Measurements from ENCODE around the gene ZNF282.

The ZNF282 gene

DNA sequence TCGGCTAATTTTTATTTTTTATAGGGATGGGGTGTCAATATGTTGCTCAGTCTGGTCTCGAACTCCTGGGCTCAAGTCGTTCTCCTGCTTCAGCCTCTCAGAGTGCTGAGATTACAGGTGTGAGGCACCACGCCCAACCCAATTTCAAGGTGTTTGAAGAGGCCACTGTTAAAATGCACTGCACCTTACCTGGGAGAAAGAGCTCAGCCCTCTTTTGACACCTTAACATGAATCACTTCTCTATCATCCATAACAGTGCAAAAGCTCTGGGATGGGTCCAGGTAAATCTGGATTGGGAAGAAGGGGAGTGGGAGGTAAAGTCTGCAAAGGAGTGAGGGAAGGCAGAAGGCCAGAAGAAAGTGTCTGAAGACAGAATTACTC lies 557 bp upstream of the ZNF282 start:
- H3K27ac ChIP-seq = peak overlapping the region; percentile 93
- TF ChIP-seq, protein P1, sequence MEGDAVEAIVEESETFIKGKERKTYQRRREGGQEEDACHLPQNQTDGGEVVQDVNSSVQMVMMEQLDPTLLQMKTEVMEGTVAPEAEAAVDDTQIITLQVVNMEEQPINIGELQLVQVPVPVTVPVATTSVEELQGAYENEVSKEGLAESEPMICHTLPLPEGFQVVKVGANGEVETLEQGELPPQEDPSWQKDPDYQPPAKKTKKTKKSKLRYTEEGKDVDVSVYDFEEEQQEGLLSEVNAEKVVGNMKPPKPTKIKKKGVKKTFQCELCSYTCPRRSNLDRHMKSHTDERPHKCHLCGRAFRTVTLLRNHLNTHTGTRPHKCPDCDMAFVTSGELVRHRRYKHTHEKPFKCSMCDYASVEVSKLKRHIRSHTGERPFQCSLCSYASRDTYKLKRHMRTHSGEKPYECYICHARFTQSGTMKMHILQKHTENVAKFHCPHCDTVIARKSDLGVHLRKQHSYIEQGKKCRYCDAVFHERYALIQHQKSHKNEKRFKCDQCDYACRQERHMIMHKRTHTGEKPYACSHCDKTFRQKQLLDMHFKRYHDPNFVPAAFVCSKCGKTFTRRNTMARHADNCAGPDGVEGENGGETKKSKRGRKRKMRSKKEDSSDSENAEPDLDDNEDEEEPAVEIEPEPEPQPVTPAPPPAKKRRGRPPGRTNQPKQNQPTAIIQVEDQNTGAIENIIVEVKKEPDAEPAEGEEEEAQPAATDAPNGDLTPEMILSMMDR (conservative IDR thresholded peaks at IDR 0.05) = no peak
- no peak for TF ChIP-seq ZFX (IDR thresholded peaks at IDR 0.05)

DNA sequence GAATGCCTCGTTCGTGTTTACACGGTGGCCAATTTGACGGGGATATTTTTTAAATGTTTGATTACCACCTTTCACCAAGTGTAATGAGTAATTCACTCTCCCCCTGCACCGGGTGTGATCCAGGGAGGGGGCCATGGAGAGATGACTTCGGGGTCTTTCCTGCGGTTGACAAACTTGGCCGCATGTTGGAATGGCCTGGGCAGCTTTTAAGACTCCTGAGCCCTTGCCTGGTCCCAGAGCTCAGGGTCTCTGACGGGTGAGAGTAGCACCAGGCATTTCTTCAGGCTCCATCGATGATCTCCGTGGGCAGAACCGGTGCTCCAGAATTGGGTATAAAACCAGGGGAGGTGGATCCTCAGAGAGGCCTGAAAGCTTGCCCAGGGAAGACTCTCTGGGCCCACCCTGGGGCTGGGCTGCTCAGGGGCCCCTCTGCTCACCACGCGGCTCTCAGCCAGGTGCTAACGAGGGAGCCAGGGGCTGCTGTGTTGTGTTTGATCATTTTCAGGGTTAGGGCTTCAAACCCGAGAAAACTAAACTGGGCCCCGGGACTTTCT lies 882 bp downstream of the ZNF282 start:
- peak overlapping the region; percentile 93 for H3K27ac ChIP-seq

DNA sequence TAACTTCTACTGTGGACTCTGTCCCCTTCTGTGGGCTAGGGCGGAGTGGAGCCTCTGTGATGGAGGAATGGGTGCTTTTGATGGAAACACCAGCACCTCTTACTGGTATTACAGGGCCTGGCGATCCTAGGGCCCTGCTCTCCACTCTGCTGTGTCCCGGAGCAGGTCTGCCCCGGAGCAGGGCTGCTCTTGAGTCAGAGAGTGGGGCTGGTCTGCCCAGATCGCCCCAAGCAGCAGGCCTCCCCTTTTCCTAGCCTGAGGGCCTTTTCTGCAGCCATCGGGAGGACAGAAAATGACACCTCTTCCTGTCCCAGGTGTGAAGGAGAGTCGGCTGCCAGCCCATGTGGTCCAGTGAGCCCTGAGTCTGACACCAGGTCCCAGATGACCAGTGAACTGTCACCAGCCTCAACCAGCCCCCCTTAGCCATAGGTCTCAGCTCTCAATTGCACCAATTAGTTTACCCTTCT lies 1.4 kb downstream of the ZNF282 start:
- TF ChIP-seq, protein P1 (conservative IDR thresholded peaks at IDR 0.05) = no peak
- no peak for TF ChIP-seq ZFX (IDR thresholded peaks at IDR 0.05)
- peak overlapping the region; percentile 93 for H3K27ac ChIP-seq

More for the DNA sequence above, 882 bp downstream of the ZNF282 start:
- TF ChIP-seq ZFX (IDR thresholded peaks at IDR 0.05) = no peak
- TF ChIP-seq, protein P1 (conservative IDR thresholded peaks at IDR 0.05) = no peak

DNA sequence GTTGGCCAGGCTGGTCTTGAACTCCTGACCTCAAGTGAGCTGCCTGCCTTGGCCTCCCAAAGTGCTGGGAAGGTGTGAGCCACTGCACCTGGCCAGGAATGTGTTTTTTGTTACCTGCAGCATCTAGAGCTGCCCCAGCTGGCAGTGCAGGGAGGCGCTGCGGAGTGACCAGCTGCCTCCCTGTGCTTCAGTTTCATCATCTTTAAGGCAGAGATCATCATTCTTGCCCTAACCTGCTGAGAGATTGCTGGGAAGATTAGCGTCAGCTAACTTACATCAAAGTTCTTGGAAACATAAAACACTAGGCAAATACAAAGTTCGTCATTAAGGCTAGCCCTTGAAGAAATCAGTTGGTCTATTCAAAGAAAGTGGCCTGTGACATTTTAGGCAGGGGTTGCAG lies 2.3 kb downstream of the ZNF282 start:
- H3K27ac ChIP-seq = peak overlapping the region; percentile 93; the same call in 1 of the 2 replicates
- TF ChIP-seq ZFX (IDR thresholded peaks at IDR 0.05) = no peak
- TF ChIP-seq, protein P1 (conservative IDR thresholded peaks at IDR 0.05) = no peak

DNA sequence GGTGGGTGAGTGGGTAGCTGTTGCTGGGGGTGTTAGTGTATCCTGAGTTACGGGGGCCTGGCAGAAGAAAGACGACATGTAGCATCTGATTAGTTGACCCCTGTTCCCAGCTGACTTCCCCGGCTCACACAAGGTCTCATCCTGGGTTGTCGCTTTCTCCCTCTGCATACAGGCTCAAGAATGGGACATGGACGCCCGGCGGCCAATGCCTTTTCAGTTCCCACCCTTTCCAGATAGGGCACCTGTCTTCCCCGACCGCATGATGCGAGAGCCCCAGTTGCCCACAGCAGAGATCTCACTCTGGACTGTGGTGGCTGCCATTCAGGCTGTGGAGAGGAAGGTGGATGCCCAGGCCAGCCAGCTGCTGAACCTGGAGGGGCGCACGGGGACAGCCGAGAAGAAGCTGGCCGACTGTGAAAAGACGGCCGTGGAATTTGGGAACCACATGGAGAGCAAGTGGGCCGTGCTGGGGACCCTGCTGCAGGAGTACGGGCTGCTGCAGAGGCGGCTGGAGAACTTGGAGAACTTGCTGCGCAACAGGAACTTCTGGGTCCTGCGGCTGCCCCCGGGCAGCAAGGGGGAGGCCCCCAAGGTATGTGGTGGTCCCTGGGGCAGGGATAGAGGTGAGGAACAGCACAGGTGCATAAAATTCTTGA lies 2.9 kb downstream of the ZNF282 start:
- no peak overlapping the region for H3K27ac ChIP-seq
- TF ChIP-seq, protein P1 (conservative IDR thresholded peaks at IDR 0.05) = no peak

DNA sequence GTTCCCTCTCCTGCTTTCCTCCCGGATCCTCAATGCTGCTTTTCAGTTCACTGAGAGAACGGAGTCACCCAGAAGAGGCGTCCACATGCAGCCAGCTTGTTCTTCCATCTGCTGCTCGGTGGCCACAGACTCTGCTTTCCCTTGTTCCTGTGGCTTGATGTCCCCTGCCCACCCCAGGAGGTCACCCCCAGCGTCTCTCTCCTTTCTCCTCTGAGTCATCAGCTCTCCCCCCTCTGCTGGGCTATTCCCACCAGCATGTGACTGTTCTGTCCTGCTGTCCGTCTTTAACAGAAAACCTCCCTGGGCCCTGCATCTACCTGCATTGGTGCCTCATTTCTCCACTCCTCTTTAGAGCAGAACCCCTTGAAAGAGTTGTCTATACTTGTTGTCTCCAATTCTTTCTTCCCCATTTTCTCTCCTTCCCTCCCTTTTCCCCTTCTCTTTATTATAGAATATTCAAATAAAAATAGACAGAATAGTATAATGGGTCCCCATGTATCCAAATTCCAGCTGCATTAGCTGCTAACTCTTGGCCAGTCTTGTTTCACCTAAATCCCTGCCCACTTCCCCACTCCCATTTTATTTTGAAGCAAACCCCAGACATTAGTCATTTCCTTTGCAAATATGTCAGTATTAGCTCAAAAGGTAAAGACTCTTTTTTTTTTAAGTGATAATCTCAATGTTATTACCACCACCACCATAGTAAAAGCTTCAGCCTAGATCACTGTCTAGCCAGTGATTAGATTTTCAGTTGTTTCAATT lies 4.1 kb downstream of the ZNF282 start:
- no peak overlapping the region for H3K27ac ChIP-seq
- TF ChIP-seq ZFX (IDR thresholded peaks at IDR 0.05) = no peak
- TF ChIP-seq, protein P1 (conservative IDR thresholded peaks at IDR 0.05) = no peak

DNA sequence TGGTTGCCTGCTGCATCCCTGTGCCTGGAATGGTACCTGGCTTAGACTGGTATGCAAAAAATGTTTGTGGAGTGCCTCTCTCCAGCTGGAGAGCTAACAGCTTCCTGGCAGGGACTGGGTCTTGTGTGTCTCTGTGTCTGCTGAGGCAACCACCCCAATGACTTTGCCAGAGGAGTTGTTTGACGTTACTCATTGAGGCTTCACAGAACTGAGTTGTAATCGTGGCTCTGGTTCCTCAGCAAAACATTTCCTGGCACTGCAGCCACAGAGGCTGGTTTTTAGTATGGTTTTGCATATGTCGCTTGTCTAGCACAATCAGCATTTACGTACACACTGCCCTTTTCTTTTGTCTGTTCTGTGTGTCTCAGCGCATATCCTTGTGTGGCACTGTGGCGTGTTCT lies 7.5 kb downstream of the ZNF282 start:
- TF ChIP-seq ZFX (IDR thresholded peaks at IDR 0.05) = no peak
- TF ChIP-seq, protein P1 (conservative IDR thresholded peaks at IDR 0.05) = no peak
- no peak overlapping the region for H3K27ac ChIP-seq
